GF-D8 (cell line): ENCODE data around the gene PCDHB13.
"Not testable (repeated sequence)": the region's sequence is repeated elsewhere in the genome, so short reads cannot be mapped to it uniquely, and the experiment has no call there.

Source experiments
- DNase-seq: peaks from one replicate; lab custom pipeline; 2025; lab: John Stamatoyannopoulos, UW

PCDHB13 gene

DNA sequence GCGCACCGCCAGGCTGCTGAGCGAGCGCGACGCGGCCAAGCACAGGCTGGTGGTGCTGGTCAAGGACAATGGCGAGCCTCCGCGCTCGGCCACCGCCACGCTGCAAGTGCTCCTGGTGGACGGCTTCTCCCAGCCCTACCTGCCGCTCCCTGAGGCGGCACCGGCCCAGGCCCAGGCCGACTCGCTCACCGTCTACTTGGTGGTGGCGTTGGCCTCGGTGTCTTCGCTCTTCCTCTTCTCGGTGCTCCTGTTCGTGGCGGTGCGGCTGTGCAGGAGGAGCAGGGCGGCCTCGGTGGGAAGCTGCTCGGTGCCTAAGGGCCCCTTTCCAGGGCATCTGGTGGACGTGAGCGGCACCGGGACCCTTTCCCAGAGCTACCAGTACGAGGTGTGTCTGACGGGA, 12.1 kb upstream of the PCDHB13 start:
- not testable (repeated sequence) for DNase-seq

- DNase-seq: no peak
These were observed 5.2 kb upstream of the PCDHB13 start, which contains the start of gene PCDHB12 for GRCh38 chr5:141208478-141208877. Gene PCDHB12 (plus strand): TSS chr5:141208719. CDS start chr5:141208908, 189 bp downstream.

DNA sequence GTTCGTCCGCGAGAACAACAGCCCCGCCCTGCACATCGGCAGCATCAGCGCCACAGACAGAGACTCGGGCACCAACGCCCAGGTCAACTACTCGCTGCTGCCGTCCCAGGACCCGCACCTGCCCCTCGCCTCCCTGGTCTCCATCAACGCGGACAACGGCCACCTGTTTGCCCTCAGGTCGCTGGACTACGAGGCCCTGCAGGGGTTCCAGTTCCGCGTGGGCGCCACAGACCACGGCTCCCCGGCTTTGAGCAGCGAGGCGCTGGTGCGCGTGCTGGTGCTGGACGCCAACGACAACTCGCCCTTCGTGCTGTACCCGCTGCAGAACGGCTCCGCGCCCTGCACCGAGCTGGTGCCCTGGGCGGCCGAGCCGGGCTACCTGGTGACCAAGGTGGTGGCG, 3.4 kb upstream of the PCDHB13 start:
- not testable (repeated sequence) for DNase-seq

GRCh38 chr5:141210849-141211248, 2.9 kb upstream of the PCDHB13 start:
- not testable (repeated sequence) for DNase-seq

GRCh38 chr5:141214583-141214982, 864 bp downstream of the PCDHB13 start:
- DNase-seq: not testable (repeated sequence)

DNA sequence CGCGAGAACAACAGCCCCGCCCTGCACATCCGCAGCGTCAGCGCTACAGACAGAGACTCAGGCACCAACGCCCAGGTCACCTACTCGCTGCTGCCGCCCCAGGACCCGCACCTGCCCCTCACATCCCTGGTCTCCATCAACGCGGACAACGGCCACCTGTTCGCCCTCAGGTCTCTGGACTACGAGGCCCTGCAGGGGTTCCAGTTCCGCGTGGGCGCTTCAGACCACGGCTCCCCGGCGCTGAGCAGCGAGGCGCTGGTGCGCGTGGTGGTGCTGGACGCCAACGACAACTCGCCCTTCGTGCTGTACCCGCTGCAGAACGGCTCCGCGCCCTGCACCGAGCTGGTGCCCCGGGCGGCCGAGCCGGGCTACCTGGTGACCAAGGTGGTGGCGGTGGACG, 1.8 kb downstream of the PCDHB13 start:
- not testable (repeated sequence) for DNase-seq

- DNase-seq: not testable (repeated sequence)
These were observed 2.3 kb downstream of the PCDHB13 start for GRCh38 chr5:141216035-141216434.

DNA sequence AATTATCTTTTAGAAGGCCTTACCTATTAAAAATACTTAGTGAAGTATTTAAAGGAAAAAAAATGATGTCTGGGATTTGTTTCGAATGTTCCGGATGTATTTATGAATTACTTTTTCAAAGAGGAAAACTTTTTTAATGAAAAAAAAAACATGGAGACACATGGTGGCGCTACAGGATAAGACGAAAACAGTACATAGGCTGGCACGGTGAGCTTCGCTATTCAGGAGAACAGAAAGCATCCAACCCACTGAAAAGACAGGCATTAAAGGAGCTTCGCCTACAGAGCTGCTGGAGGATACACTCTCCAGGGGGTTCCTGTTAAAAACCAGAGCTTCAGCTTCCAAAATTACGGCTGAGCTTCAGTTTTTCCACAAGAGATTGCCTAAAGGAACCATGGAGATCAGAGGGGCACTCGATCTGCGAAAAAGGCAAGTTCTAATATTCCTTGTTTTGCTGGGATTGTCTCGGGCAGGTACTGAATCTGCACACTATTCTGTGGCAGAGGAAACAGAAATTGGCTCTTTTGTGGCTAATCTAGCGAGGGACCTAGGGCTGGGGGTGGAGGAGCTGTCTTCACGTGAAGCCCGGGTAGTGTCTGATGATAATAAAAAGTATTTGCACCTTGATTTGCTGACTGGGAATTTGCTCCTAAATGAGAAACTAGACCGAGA, 9.5 kb downstream of the PCDHB13 start, which contains the start of gene PCDHB14:
PCDHB14 (plus strand) TSS at position 232 of the 672 bp plus-strand sequence; CDS start at position 395, 163 bp downstream.
- no peak for DNase-seq

DNA sequence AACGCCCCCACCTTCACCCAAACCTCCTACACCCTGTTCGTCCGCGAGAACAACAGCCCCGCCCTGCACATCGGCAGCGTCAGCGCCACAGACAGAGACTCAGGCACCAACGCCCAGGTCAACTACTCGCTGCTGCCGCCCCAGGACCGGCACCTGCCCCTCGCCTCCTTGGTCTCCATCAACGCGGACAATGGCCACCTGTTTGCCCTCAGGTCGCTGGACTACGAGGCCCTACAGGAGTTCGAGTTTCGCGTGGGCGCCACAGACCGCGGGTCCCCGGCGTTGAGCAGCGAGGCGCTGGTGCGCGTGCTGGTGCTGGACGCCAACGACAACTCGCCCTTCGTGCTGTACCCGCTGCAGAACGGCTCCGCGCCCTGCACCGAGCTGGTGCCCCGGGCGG, 11.1 kb downstream of the PCDHB13 start:
- not testable (repeated sequence) for DNase-seq

DNA sequence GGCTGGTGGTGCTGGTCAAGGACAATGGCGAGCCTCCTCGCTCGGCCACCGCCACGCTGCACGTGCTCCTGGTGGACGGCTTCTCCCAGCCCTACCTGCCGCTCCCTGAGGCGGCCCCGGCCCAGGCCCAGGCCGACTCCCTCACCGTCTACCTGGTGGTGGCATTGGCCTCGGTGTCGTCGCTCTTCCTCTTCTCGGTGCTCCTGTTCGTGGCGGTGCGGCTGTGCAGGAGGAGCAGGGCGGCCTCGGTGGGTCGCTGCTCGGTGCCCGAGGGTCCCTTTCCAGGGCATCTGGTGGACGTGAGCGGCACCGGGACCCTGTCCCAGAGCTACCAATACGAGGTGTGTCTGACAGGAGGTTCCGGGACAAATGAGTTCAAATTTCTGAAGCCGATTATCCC, 11.7 kb downstream of the PCDHB13 start:
- DNase-seq: not testable (repeated sequence)

DNA sequence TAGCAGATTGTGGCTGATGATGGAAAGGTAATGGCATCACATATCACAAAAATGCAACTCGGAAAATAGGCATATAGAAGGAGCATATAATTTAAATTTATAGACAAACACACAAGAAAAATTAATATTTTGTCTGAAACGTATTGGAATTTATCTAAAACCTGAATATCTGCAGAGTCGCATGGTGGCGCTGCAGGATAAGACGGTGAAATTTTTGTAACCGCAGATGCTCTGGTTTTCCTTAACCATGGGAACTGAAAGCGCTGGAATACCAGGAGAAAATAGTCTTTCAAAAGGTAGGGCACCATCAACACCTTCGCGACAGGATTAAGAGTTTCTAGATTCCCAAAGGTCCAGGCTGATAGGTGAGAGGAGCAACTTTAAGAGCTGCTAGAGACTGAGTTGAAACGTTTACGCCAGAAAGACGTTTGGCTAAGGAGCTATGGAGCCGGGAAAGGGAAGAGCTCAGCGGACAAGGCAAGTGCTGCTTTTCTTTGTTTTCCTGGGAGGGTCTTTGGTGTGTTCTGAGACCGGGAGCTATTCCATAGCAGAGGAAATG, 20.5 kb downstream of the PCDHB13 start:
- no peak for DNase-seq

- not testable (repeated sequence) for DNase-seq
These were observed 22.2 kb downstream of the PCDHB13 start for GRCh38 chr5:141235922-141236321.

DNA sequence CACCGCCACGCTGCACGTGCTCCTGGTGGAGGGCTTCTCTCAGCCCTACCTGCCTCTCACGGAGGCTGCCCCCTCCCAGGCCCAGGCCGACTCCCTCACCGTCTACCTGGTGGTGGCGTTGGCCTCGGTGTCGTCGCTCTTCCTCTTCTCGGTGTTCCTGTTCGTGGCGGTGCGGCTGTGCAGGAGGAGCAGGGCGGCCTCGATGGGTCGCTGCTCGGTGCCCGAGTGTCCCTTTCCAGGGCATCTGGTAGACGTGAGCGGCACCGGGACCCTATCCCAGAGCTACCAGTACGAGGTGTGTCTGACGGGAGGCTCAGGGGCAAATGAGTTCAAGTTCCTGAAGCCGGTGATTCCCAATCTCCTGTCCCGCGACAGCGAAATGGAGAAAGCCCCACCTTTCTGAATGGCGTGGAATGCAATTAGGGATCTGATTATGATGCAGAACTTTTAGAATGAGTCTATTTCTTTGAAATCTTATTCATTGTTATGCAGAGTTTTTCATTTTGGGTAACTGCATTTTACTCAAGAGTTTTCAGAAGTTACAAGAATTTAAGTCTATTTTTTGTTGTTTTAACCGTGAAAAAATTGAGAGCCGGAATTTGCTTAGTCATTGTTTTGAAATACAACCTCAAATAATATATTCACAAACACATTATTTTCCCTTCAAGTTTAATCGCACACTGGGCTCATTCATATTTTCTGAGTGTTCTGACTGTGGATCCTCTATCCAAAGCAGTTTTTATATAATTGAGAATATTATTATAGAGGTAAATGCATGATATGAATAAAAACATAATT, 23.0 kb downstream of the PCDHB13 start:
- no peak for DNase-seq

DNA sequence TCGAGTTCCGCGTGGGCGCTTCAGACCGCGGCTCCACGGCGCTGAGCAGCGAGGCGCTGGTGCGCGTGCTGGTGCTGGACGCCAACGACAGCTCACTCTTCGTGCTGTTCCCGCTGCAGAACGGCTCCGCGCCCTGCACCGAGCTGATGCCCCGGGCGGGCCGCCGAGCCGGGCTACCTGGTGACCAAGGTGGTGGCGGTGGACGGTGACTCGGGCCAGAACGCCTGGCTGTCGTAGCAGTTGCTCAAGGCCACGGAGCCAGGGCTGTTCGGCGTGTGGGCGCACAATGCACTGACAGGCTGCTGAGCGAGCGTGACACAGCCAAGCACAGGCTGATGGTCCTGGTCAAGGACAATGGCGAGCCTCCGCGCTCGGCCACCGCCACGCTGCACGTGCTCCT, 27.8 kb downstream of the PCDHB13 start:
- DNase-seq: no peak

- DNase-seq: no peak
These were observed 31.6 kb downstream of the PCDHB13 start, which contains the start of gene PCDHB15 for GRCh38 chr5:141245250-141245717. Gene PCDHB15 (plus strand): TSS chr5:141245395. CDS start chr5:141245579, 184 bp downstream.

GRCh38 chr5:141246971-141247370, 33.3 kb downstream of the PCDHB13 start:
- DNase-seq: not testable (repeated sequence)

- not testable (repeated sequence) for DNase-seq
These were observed 33.7 kb downstream of the PCDHB13 start for GRCh38 chr5:141247434-141247833.

DNA sequence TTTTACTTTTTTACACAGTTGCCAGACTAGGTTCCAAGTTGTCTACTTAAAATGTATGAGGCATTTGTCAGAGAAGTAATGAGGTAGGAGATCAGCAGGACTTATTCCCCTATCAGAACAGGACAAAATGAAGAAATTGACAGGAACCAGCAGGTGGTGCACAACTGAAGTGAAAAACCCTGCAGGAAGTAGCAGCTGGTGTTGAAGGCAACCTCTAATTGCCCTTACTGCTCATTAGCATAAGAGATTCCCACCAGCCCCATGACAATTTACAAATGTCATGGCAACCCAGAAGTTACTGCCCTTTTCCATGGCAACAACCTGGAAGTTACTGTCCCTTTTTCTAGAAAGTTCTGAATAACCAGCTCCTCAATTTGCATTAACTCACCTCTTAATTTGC, 36.9 kb downstream of the PCDHB13 start:
- no peak for DNase-seq

GRCh38 chr5:141258464-141258863, 44.7 kb downstream of the PCDHB13 start:
- DNase-seq: no peak

DNA sequence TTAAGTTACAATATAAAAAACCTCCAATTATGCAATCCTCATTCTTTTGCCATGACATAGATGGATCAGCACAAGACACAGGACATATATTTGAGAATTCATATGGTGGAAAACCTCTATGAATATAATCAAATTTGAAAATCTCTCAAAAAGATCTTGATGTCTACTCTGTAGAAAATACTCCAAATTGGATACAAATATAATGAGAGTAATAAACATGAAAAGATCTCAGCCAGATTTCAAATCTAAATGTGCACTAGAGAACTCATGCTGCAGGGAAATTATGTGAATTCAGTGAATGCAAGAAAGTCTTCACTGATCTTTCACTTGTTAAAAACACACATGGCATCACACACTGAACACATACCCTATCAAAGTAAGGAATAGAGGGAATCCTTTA, 45.2 kb downstream of the PCDHB13 start:
- no peak for DNase-seq

- no peak for DNase-seq
These were observed 46.9 kb downstream of the PCDHB13 start for GRCh38 chr5:141260458-141261237.

GRCh38 chr5:141261238-141261546, 47.5 kb downstream of the PCDHB13 start:
- DNase-seq: no peak
